Measurements from ENCODE around the gene KIF18B. TPM values are rescaled to one million over a fixed set of nuclear protein-coding genes. Genes with fewer than 3 reads are reported as not detected.

Gene KIF18B
- total and polyA plus RNA-seq, 2 of the 8 experiments (the other 6 are each of a cell fraction or from before 2014, with no cell fraction given), result 39.0 to 59.4 TPM

DNA sequence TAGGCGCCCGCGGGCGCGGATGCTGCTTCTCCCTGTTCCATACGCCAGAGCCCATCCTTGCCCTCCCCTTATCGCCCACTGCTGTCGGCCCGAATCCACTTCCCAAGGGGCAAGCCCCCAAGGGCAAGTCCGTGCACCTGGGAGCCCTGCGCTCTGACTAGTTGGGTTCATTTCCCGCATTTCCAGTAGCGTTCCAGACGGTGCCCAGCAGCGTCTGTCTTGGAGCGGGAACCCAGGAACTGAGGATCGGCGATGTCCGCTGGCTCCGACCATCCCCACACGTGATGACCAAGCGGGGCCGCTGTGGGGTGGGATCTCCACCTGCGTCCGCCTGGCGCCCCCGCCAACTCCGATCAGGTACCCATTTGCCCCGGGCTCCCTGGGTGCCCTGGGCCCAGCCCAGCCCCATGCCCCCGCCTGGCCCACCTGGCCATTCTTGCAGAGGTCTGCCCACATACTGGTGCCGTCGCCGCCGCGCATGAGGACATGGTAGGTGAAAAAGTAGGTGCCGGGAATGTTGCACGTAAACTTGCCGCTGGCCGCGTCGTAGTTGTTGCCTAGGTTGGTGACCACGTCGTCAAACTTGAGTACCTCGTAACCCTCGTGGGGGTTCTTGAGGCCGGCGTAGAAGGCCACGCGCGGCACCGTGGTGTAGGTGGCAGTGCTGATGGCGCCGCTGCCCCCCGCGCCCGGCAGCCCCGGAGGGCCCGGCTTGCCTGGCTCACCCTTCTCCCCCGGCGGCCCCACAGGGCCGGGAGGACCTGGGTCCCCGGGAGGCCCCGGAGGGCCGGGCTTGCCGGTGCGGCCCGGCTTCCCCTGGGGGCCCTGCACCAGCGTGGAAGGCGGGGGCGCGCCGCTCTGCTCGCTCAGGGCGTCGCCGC is 19.7 kb upstream of the KIF18B start:
- Histone ChIP-seq H4K8ac (ENCODE audit: extremely low read depth, insufficient read depth, low read length) (peak overlapping the region; percentile 21; the same call in 1 of the 2 replicates), H2BK120ac (replicated peaks; ENCODE audit: low read depth, low read length) (no peak overlapping the region), H3K56ac (replicated peaks; ENCODE audit: insufficient read length, low read depth, low read length) (no peak overlapping the region), H2AK5ac (ENCODE audit: low read depth, low read length) (no peak overlapping the region), H2BK5ac (ENCODE audit: low read depth, low read length) (no peak overlapping the region; the same call in 1 of the 2 replicates), H3K23ac (ENCODE audit: insufficient read length) (no peak overlapping the region), H3K4me3 (ENCODE audit: extremely low read depth in 1 of 4, insufficient read depth in 2 of 4, low read depth in 3 of 4, low read length in 4 of 4) (peak overlapping the region; percentile 16 to 55 (median 36)), H3K23me2 (ENCODE audit: low read depth, low read length) (peaks cover 30% of the 10 kb centered on the region; the same call in 1 of the 2 replicates), H2AFZ (ENCODE audit: low read length) (no peak overlapping the region; the same call in 1 of the 2 replicates), H3K79me1 (ENCODE audit: low read depth, low read length) (no peaks in the 10 kb centered on the region), H3K4ac (replicated peaks; ENCODE audit: insufficient read length, low read depth, low read length) (peak overlapping the region; percentile 76), H2BK20ac (ENCODE audit: low read length) (peak overlapping the region; percentile 18; the same call in 1 of the 2 replicates), H4K20me1 (replicated peaks in 1 of 2; ENCODE audit: control insufficient read depth in 1 of 2, insufficient read depth in 2 of 2, low read length in 2 of 2) (peaks cover 1 to 3% of the 10 kb centered on the region in 2 experiments), H3K9me3 (ENCODE audit: insufficient read depth in 2 of 2, low read depth in 1 of 2, low read length in 1 of 2) (no peaks in the 10 kb centered on the region), H3K14ac (ENCODE audit: insufficient read length) (no peak overlapping the region), H3K27me3 (replicated peaks in 1 of 4; ENCODE audit: control insufficient read depth in 3 of 4, extremely low read depth in 1 of 4, insufficient read depth in 3 of 4, low read length in 3 of 4) (peaks cover 28 to 59% (median 53%) of the 10 kb centered on the region in 4 experiments), H3K79me2 (ENCODE audit: control insufficient read depth in 1 of 2, insufficient read depth in 2 of 2, low read length in 2 of 2) (no peaks in the 10 kb centered on the region), H3K27ac (ENCODE audit: low read depth, low read length) (no peak overlapping the region), H3K4me2 (ENCODE audit: insufficient read depth in 1 of 2, low read depth in 2 of 2, low read length in 2 of 2) (peak overlapping the region; percentile 71 to 91), H3K9ac (replicated peaks in 1 of 4; ENCODE audit: extremely low read depth in 1 of 4, low read depth in 3 of 4, low read length in 3 of 4) (no peak overlapping the region), H3K36me3 (ENCODE audit: control insufficient read depth in 2 of 4, insufficient read depth in 4 of 4, low read length in 3 of 4) (no peaks in the 10 kb centered on the region), H3K4me1 (replicated peaks in 1 of 4; ENCODE audit: control insufficient read depth in 3 of 4, insufficient read depth in 4 of 4, low read length in 3 of 4) (peaks cover 3 to 31% (median 16%) of the 10 kb centered on the region in 4 experiments), H2BK15ac (ENCODE audit: low read length) (no peak overlapping the region), H4K91ac (replicated peaks; ENCODE audit: insufficient read length, low read length) (peak overlapping the region; percentile 44), H4K5ac (ENCODE audit: insufficient read length, low read depth, low read length) (no peak overlapping the region), H3K18ac (ENCODE audit: extremely low read depth, low read length) (no peak overlapping the region), H2BK12ac (ENCODE audit: low read depth, low read length) (0 out of 2 replicates have a peak overlapping the region, but pooled peaks have one; percentile 39)
- WGBS, 2 experiments (ENCODE audit: extremely low coverage in 1 of 2, insufficient coverage in 1 of 2, insufficient read length in 1 of 2, insufficient replicate concordance in 2 of 2, low coverage in 1 of 2, low lambda C conversion rate in 2 of 2, missing lambda C conversion rate in 1 of 2), result 8% methylated on average over 61 of the region's 76 CpGs; no CpG with 5 or more reads in 1 of the 2 experiments
- DNase-seq (ENCODE audit: low read depth in 1 of 2, low spot score in 2 of 2), result peak in 1 of 2 experiments; percentile 75
- POLR2A ChIA-PET (ENCODE audit: partially characterized antibody), result interaction anchor here (0.8 to 2.6 kb wide), 4 partner anchors 10 to 64 kb away, joined by 3 to 9 read pairs (median 6); a partner anchor contains a TSS
- no peak for FAIRE-seq
- CTCF ChIA-PET (ENCODE audit: partially characterized antibody), result interaction anchor here (0.8 to 14.5 kb wide), 8 partner anchors 24 to 133 kb away, joined by 3 to 182 read pairs (median 4); no protein-coding TSS in a partner anchor
- TF ChIP-seq KDM5A (IDR thresholded peaks at IDR 0.05; ENCODE audit: low read length) (no peak), EGR1 (IDR thresholded peaks at IDR 0.05; ENCODE audit: borderline replicate concordance, low read depth, low read length) (no peak), SIN3A (conservative IDR thresholded peaks at IDR 0.05 in 1 of 2, IDR thresholded peaks at IDR 0.05 in 1 of 2; ENCODE audit: low read depth in 1 of 2, low read length in 2 of 2) (no peak), EZH2 (IDR thresholded peaks at IDR 0.05; ENCODE audit: low read depth, low read length, severe bottlenecking) (peak; percentile 94), BACH1 (IDR thresholded peaks at IDR 0.05; ENCODE audit: low read length) (no peak), KDM1A (IDR thresholded peaks at IDR 0.05; ENCODE audit: borderline replicate concordance, low read length) (no peak), EP300 (IDR thresholded peaks at IDR 0.05; ENCODE audit: borderline replicate concordance in 1 of 2, low read depth in 2 of 2, low read length in 2 of 2) (no peak)
- TF ChIP-seq, protein P1, sequence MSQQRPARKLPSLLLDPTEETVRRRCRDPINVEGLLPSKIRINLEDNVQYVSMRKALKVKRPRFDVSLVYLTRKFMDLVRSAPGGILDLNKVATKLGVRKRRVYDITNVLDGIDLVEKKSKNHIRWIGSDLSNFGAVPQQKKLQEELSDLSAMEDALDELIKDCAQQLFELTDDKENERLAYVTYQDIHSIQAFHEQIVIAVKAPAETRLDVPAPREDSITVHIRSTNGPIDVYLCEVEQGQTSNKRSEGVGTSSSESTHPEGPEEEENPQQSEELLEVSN (IDR thresholded peaks at IDR 0.05), result peak; percentile 68
